Breast epithelium (tissue), 4 donors: ENCODE measurements around the gene SFSWAP. TPM values are rescaled to one million over a fixed set of nuclear protein-coding genes. Genes with fewer than 3 reads are reported as not detected.

Source experiments
- DNase-seq, 2 donors: peaks; one replicate each; pipeline ENCODE4 v3.0.0-alpha.2; 2019; ENCODE audit warnings: low spot score in 2 of 2
- H3K27ac ChIP-seq, 2 donors: fragments of 200-600 bp; sonication (generic) in 1 of 2; one replicate each; pipeline ENCODE4 v1.5.1; 2016 to 2019; ENCODE audit warnings: mild to moderate bottlenecking in 1 of 2
- H3K27me3 ChIP-seq, 2 donors: fragments of 200-600 bp; sonication (generic) in 1 of 2; one replicate each; pipeline versions ENCODE4 v1.5.1 to v1.6.0; 2017 to 2019; ENCODE audit warnings: control low read depth in 1 of 2, mild to moderate bottlenecking in 1 of 2
- H3K36me3 ChIP-seq: fragments of 200-600 bp; one replicate; pipeline ENCODE4 v1.5.1; 2019
- H3K4me1 ChIP-seq, 2 donors: fragments of 200-600 bp; sonication (generic); one replicate each; pipeline ENCODE4 v1.5.1; 2016 to 2019; ENCODE audit warnings: control low read depth in 1 of 2
- H3K4me3 ChIP-seq, 3 donors: fragments of 200-600 bp; sonication (generic); 1 replicate in 2 of 3; 2 replicates in 1 of 3; pipeline ENCODE4 v1.5.1; 2016 to 2019; ENCODE audit warnings: mild to moderate bottlenecking in 3 of 3, moderate library complexity in 2 of 3
- H3K9me3 ChIP-seq, 2 donors: fragments of 200-600 bp; sonication (generic) in 1 of 2; one replicate each; pipeline ENCODE4 v1.5.1; 2016 to 2019; ENCODE audit warnings: control low read depth in 1 of 2
- CTCF ChIP-seq, 3 donors: fragments of 450-650 bp; IDR thresholded peaks; one replicate each; pipeline ENCODE4 v1.5.1; 2016 to 2017; ENCODE audit warnings: antibody characterized with exemption in 3 of 3, mild to moderate bottlenecking in 3 of 3, moderate library complexity in 3 of 3
- POLR2A ChIP-seq: fragments of 450-650 bp; IDR thresholded peaks from one replicate; pipeline ENCODE4 v1.6.1; 2016; ENCODE audit warnings: antibody characterized with exemption, mild to moderate bottlenecking, moderate library complexity
- POLR2AphosphoS5 ChIP-seq, 3 donors: sonication (generic); formaldehyde crosslinking; IDR thresholded peaks; one replicate each; pipeline ENCODE4 v1.6.1; 2017; ENCODE audit warnings: antibody characterized with exemption in 3 of 3
- intact Hi-C: fragments of 100-400 bp; cut with DNase I; formaldehyde crosslinking; loops from one replicate; pipeline ENCODE4 v1.15.1; 2023; ENCODE audit warnings: low total_unique reads
- total RNA-seq, 3 donors: library from RNA; depleted of rRNA; stranded (reverse); fragments of >200 nt; gene quantifications; one replicate each; pipeline ENCODE4 v1.1.0, GENCODE V29; 2016

The SFSWAP gene
- total RNA-seq, 3 donors from 2014 or later = 34.9 to 54.7 (median 49.8) TPM

- no peak overlapping the region for H3K4me3 ChIP-seq
- DNase-seq = no peak
- H3K36me3 ChIP-seq = peaks cover 14% of the 10 kb centered on the region
- H3K27me3 ChIP-seq = no peaks in the 10 kb centered on the region
- intact Hi-C loops = no loop called here
- no peak for TF ChIP-seq POLR2AphosphoS5 (IDR thresholded peaks at IDR 0.05)
- no peak for TF ChIP-seq POLR2A
- no peak for TF ChIP-seq CTCF (IDR thresholded peaks at IDR 0.05)
- H3K4me1 ChIP-seq = no peaks in the 10 kb centered on the region
- H3K27ac ChIP-seq = no peak overlapping the region
- H3K9me3 ChIP-seq = no peaks in the 10 kb centered on the region
Measured at GRCh38 chr12:131794573-131794972, 83.7 kb downstream of the SFSWAP start.

- H3K9me3 ChIP-seq = no peaks in the 10 kb centered on the region
- DNase-seq = no peak
- H3K4me1 ChIP-seq = no peaks in the 10 kb centered on the region
- intact Hi-C loops = no loop called here
- TF ChIP-seq POLR2A (no peak), CTCF (IDR thresholded peaks at IDR 0.05) (no peak), POLR2AphosphoS5 (IDR thresholded peaks at IDR 0.05) (no peak)
- no peak overlapping the region for H3K27ac ChIP-seq
- no peaks in the 10 kb centered on the region for H3K27me3 ChIP-seq
- H3K4me3 ChIP-seq = no peak overlapping the region
- H3K36me3 ChIP-seq = peaks cover 14% of the 10 kb centered on the region
Measured at GRCh38 chr12:131795064-131795463, 84.2 kb downstream of the SFSWAP start.

DNA sequence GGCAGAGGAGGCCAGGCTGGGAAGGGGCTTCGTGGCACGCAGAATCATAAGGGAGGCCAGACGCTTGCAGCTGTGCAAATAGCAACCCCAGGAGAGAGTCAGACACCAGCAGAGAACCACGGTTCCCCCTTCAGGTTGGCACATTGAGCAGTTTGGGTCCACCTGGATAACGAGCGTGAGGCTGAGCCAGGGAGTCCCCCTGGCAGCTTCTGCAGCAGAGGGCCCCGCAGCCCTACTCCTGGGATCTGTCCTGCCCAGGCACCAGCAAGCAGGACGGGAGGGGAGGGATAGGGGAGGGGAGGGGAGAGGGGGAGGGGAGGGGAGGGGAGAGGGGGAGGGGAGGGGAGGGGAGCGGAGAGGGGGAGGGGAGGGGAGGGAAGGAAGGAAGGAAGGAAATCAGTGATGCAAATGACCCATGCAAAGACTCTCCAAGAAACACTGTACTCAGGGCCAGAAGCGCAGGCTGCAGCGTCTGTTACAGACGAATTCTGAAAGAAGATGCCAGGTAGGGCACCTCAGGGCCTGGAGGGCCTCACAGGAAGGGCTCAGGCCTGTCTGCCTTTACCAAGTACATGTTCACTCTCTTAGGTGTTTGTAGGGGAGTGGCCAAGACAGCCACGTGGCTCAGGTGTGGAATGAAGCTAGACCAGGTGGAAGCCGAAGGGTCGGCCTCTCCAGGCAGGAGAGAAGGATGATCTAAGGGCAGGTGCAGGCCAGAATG is 85.0 kb downstream of the SFSWAP start:
- H3K4me1 ChIP-seq = no peaks in the 10 kb centered on the region
- peak in 1 of 2 donors; percentile 28 for DNase-seq
- H3K27ac ChIP-seq = no peak overlapping the region
- intact Hi-C loops = loop anchor here (2.0 kb wide), 1 partner anchor 29 kb away; no protein-coding TSS in a partner anchor
- no peak for TF ChIP-seq CTCF (IDR thresholded peaks at IDR 0.05)
- TF ChIP-seq POLR2AphosphoS5 (IDR thresholded peaks at IDR 0.05) = no peak
- TF ChIP-seq POLR2A = no peak
- H3K27me3 ChIP-seq = no peaks in the 10 kb centered on the region
- no peak overlapping the region for H3K4me3 ChIP-seq
- H3K9me3 ChIP-seq = no peaks in the 10 kb centered on the region
- H3K36me3 ChIP-seq = peaks cover 8% of the 10 kb centered on the region

DNA sequence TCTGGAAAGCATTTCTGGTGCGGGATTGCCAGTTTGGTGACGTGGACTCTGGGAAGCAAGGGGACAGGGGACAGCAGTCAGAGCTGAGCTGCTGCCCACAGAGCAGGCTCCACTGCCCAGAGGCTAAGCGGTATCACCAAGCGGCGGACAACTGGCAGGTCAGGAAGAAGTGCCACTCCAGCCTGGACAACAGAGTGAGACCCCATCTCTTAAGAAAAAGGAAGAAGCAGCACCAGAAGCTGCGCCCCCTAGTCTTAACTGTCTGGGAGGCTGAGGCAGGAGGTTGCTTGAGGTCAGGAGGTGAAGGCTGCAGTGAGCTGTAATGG is 85.5 kb downstream of the SFSWAP start:
- Histone ChIP-seq H3K27me3 (no peaks in the 10 kb centered on the region), H3K4me1 (no peaks in the 10 kb centered on the region), H3K9me3 (no peaks in the 10 kb centered on the region), H3K4me3 (no peak overlapping the region), H3K36me3 (peaks cover 7% of the 10 kb centered on the region), H3K27ac (no peak overlapping the region)
- no peak for TF ChIP-seq POLR2A
- TF ChIP-seq CTCF (IDR thresholded peaks at IDR 0.05) = no peak
- TF ChIP-seq POLR2AphosphoS5 (IDR thresholded peaks at IDR 0.05) = no peak
- DNase-seq = no peak
- intact Hi-C loops = loop anchor here (2.0 kb wide), 1 partner anchor 28 kb away; no protein-coding TSS in a partner anchor

DNA sequence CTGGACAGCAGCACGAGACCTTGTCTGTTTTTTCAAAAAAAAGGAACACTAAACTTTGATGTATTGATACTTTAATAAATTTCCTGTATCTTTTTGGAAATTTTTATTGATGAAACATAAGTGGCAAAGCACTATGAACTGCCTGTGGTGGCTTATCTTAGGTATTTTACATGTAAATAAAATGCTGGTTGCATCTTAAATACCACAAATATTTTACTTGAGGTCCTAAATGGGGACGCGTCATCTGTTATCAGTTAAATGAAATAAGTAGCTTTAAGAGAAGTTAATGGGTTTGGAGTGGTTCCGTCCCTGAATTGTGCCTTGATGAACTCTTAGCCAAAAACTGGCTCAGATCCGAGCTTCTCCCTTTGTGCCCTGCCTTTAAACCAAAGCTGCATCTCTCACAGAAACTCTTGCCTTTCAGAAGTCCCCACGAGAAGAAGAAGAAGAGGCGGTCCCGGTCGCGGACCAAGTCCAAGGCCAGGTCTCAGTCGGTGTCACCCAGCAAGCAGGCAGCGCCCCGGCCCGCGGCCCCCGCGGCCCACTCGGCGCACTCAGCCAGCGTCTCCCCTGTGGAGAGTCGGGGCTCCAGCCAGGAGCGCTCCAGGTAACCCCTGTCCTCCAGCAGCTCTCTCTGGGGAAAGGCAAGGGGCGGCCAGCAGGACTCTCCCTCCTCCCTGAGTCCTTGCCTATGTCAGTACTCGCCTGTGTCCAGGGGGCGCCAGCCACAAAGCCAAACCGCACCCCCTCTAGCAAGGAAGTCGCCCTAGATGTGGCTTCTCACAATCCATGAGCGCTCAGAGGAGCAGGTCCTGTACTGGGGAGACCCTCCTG is 86.1 kb downstream of the SFSWAP start:
- H3K4me3 ChIP-seq = no peak overlapping the region
- no peaks in the 10 kb centered on the region for H3K9me3 ChIP-seq
- peaks cover 8% of the 10 kb centered on the region for H3K36me3 ChIP-seq
- intact Hi-C loops = loop anchor here (2.0 kb wide), 1 partner anchor 28 kb away; no protein-coding TSS in a partner anchor
- TF ChIP-seq POLR2A = no peak
- no peak for TF ChIP-seq CTCF (IDR thresholded peaks at IDR 0.05)
- TF ChIP-seq POLR2AphosphoS5 (IDR thresholded peaks at IDR 0.05) = no peak
- DNase-seq = no peak
- no peaks in the 10 kb centered on the region for H3K4me1 ChIP-seq
- H3K27me3 ChIP-seq = no peaks in the 10 kb centered on the region
- H3K27ac ChIP-seq = no peak overlapping the region
